Neural cell (in vitro differentiated cells): ENCODE results near the gene UBE2N. TPM values are rescaled to one million over a fixed set of nuclear protein-coding genes. Genes with fewer than 3 reads are reported as not detected.

ENCODE experiments used
- H2AFZ ChIP-seq: fragments of 200-600, 300-800 bp; sonication (generic), shearing (Covaris generic); 2 replicates; pipeline ENCODE4 v1.6.0; 2014; ENCODE audit warnings: low read depth, mild to moderate bottlenecking, antibody characterized with exemption, low read length, moderate library complexity
- H3F3A ChIP-seq: fragments of 200-600 bp; shearing (Covaris generic); 2 replicates; pipeline ENCODE4 v1.6.1; 2016; ENCODE audit warnings: mild to moderate bottlenecking, moderate library complexity, mixed read lengths, antibody characterized with exemption, low read length; ENCODE audit not compliant: insufficient read depth, poor library complexity, severe bottlenecking
- H3K27ac ChIP-seq: fragments of 200-600, 300-800 bp; sonication (generic), shearing (Covaris generic); 2 replicates; pipeline ENCODE4 v1.5.1; 2014; ENCODE audit warnings: mild to moderate bottlenecking, low read length, moderate library complexity
- H3K27me3 ChIP-seq: fragments of 300-800, 200-600 bp; sonication (generic), shearing (Covaris generic); 2 replicates; pipeline ENCODE4 v1.6.0; 2014; ENCODE audit warnings: mild to moderate bottlenecking, low read depth, low read length, moderate library complexity; ENCODE audit not compliant: insufficient read depth
- H3K36me3 ChIP-seq: fragments of 300-800, 200-600 bp; sonication (generic), shearing (Covaris generic); 2 replicates; pipeline ENCODE4 v1.5.1; 2014; ENCODE audit warnings: mild to moderate bottlenecking, antibody characterized with exemption, low read length, moderate library complexity; ENCODE audit not compliant: insufficient read depth
- H3K4me2 ChIP-seq: fragments of 300-800, 200-600 bp; sonication (generic), shearing (Covaris generic); 2 replicates; pipeline ENCODE4 v1.6.0; 2014; ENCODE audit warnings: mild to moderate bottlenecking, low read length
- H3K4me3 ChIP-seq: fragments of 300-800, 200-600 bp; sonication (generic), shearing (Covaris generic); 2 replicates; pipeline ENCODE4 v1.5.1; 2014; ENCODE audit warnings: mild to moderate bottlenecking, low read length, moderate library complexity
- H3K79me2 ChIP-seq: fragments of 200-600 bp; shearing (Covaris generic); replicated peaks from 2 replicates; pipeline ENCODE4 v1.6.0; 2014; ENCODE audit warnings: mild to moderate bottlenecking, low read length, moderate library complexity; ENCODE audit not compliant: insufficient read depth
- H3K9ac ChIP-seq: fragments of 300-800, 200-600 bp; sonication (generic), shearing (Covaris generic); 2 replicates; pipeline ENCODE4 v1.6.1; 2016; ENCODE audit warnings: mild to moderate bottlenecking, low read length, mixed read lengths
- H3K9me2 ChIP-seq: fragments of 200-600 bp; shearing (Covaris generic); 2 replicates; pipeline ENCODE4 v1.6.1; 2016; ENCODE audit warnings: mild to moderate bottlenecking, low read length, mixed read lengths; ENCODE audit not compliant: insufficient read depth
- H3K9me3 ChIP-seq: fragments of 200-600, 300-800 bp; sonication (generic), shearing (Covaris generic); 2 replicates; pipeline ENCODE4 v1.6.1; 2016; ENCODE audit warnings: mild to moderate bottlenecking, mixed run types, low read length, moderate library complexity, mixed read lengths
- H4K20me1 ChIP-seq: fragments of 200-600 bp; shearing (Covaris generic); 2 replicates; pipeline ENCODE4 v1.6.1; 2016; ENCODE audit warnings: mild to moderate bottlenecking, mixed run types; ENCODE audit not compliant: insufficient read depth
- CTCF ChIP-seq: fragments of 450-650 bp; IDR thresholded peaks from 2 replicates; pipeline ENCODE4 v1.5.1; 2014; ENCODE audit warnings: antibody characterized with exemption, mild to moderate bottlenecking, moderate library complexity; ENCODE audit not compliant: poor library complexity, severe bottlenecking
- EP300 ChIP-seq: fragments of 450-650 bp; conservative IDR thresholded peaks from 2 replicates; pipeline ENCODE4 v1.6.1; 2014; ENCODE audit warnings: antibody characterized with exemption, mild to moderate bottlenecking, moderate library complexity; ENCODE audit not compliant: poor library complexity, severe bottlenecking
- EZH2 ChIP-seq: fragments of 200-600, 300-800 bp; shearing (Covaris generic), sonication (generic); IDR thresholded peaks from 2 replicates; pipeline ENCODE4 v1.6.1; 2014; ENCODE audit warnings: antibody characterized with exemption, low read length, borderline replicate concordance, mild to moderate bottlenecking; ENCODE audit not compliant: insufficient read depth, poor library complexity, severe bottlenecking
- MXI1 ChIP-seq: fragments of 450-650 bp; conservative IDR thresholded peaks from 2 replicates; pipeline ENCODE4 v1.6.1; 2014; ENCODE audit warnings: antibody characterized with exemption, mild to moderate bottlenecking; ENCODE audit not compliant: poor library complexity, severe bottlenecking
- POLR2AphosphoS5 ChIP-seq: IDR thresholded peaks from 2 replicates; pipeline ENCODE4 v1.6.1; 2012
- RAD21 ChIP-seq: fragments of 450-650 bp; conservative IDR thresholded peaks from 2 replicates; pipeline ENCODE4 v1.6.1; 2014; ENCODE audit warnings: antibody characterized with exemption, mild to moderate bottlenecking, moderate library complexity
- REST ChIP-seq: IDR thresholded peaks from 2 replicates; pipeline ENCODE4 v1.6.1; 2012; ENCODE audit warnings: borderline replicate concordance
- SMC3 ChIP-seq: fragments of 450-650 bp; conservative IDR thresholded peaks from 2 replicates; pipeline ENCODE4 v1.6.1; 2014; ENCODE audit warnings: antibody characterized with exemption, mild to moderate bottlenecking, moderate library complexity; ENCODE audit not compliant: poor library complexity
- TAF1 ChIP-seq: IDR thresholded peaks from 2 replicates; pipeline ENCODE4 v1.6.1; 2012; ENCODE audit warnings: low read depth
- polyA plus RNA-seq: library from polyadenylated mRNA; depleted of rRNA; stranded (reverse); fragments of >200 nt; gene quantifications from 2 replicates; pipeline ENCODE4 v1.2.3, GENCODE V29; 2014

Gene UBE2N
- polyA plus RNA-seq, 1 donor from 2014 or later: 172 TPM

- Histone ChIP-seq H2AFZ (no peak overlapping the region), H3K4me2 (no peak overlapping the region), H4K20me1 (no peaks in the 10 kb centered on the region), H3K4me3 (no peak overlapping the region), H3F3A (no peaks in the 10 kb centered on the region), H3K79me2 (peaks cover 33% of the 10 kb centered on the region), H3K27me3 (no peaks in the 10 kb centered on the region), H3K36me3 (peaks cover 3% of the 10 kb centered on the region), H3K9me3 (no peaks in the 10 kb centered on the region), H3K27ac (no peak overlapping the region), H3K9me2 (no peaks in the 10 kb centered on the region), H3K9ac (no peak overlapping the region)
- TF ChIP-seq SMC3: no peak
- TF ChIP-seq CTCF: no peak
- TF ChIP-seq POLR2AphosphoS5: no peak
- no peak for TF ChIP-seq REST
- TF ChIP-seq MXI1: no peak
- no peak for TF ChIP-seq RAD21
- no peak for TF ChIP-seq EP300
- no peak for TF ChIP-seq EZH2
- no peak for TF ChIP-seq TAF1
These were observed 24.1 kb upstream of the UBE2N start for GRCh38 chr12:93465841-93466240.

- Histone ChIP-seq H3F3A (no peaks in the 10 kb centered on the region), H3K4me3 (no peak overlapping the region), H3K36me3 (no peaks in the 10 kb centered on the region), H4K20me1 (no peaks in the 10 kb centered on the region), H3K4me2 (no peak overlapping the region), H3K9me3 (no peaks in the 10 kb centered on the region), H3K9ac (no peak overlapping the region), H2AFZ (no peak overlapping the region), H3K27me3 (no peaks in the 10 kb centered on the region), H3K79me2 (no peaks in the 10 kb centered on the region), H3K9me2 (no peaks in the 10 kb centered on the region), H3K27ac (no peak overlapping the region)
- TF ChIP-seq RAD21: no peak
- no peak for TF ChIP-seq EZH2
- no peak for TF ChIP-seq SMC3
- TF ChIP-seq EP300: no peak
- no peak for TF ChIP-seq CTCF
- TF ChIP-seq MXI1: no peak
- TF ChIP-seq REST: no peak
- TF ChIP-seq TAF1: no peak
- no peak for TF ChIP-seq POLR2AphosphoS5
These were observed 19.8 kb upstream of the UBE2N start for GRCh38 chr12:93461503-93461902.
